Liver (tissue), 9 donors: Measurements from ENCODE around the gene M1AP. TPM values are rescaled to one million over a fixed set of nuclear protein-coding genes. Genes with fewer than 3 reads are reported as not detected.
"Not testable (repeated sequence)": the region's sequence is repeated elsewhere in the genome, so short reads cannot be mapped to it uniquely, and the experiment has no call there.

Experiments
- DNase-seq: peaks from one replicate; pipeline ENCODE4 v3.0.0-alpha.2; 2017; ENCODE audit warnings: low spot score
- H3K27ac ChIP-seq, 2 donors: one replicate each; pipeline ENCODE4 v1.7.0; 2013; ENCODE audit warnings: inconsistent platforms in 2 of 2, low read length in 2 of 2, control low read depth in 1 of 2, low read depth in 1 of 2, mild to moderate bottlenecking in 1 of 2
- H3K27me3 ChIP-seq, 4 donors: one replicate each; pipeline versions ENCODE4 v1.6.1 to v1.7.0; 2013; ENCODE audit warnings: low read length in 3 of 4, inconsistent platforms in 1 of 4, mild to moderate bottlenecking in 1 of 4, moderate library complexity in 1 of 4; ENCODE audit not compliant: control insufficient read depth in 4 of 4, insufficient read depth in 4 of 4
- H3K36me3 ChIP-seq, 4 donors: one replicate each; pipeline versions ENCODE4 v1.6.1 to v1.7.0; 2013; ENCODE audit warnings: low read length in 3 of 4, mild to moderate bottlenecking in 3 of 4, low read depth in 1 of 4, moderate library complexity in 1 of 4; ENCODE audit not compliant: control insufficient read depth in 4 of 4, insufficient read depth in 3 of 4
- H3K4me1 ChIP-seq, 4 donors: one replicate each; pipeline versions ENCODE4 v1.6.1 to v1.7.0; 2013; ENCODE audit warnings: low read length in 3 of 4, mild to moderate bottlenecking in 3 of 4, moderate library complexity in 1 of 4; ENCODE audit not compliant: control insufficient read depth in 4 of 4, insufficient read depth in 4 of 4
- H3K4me3 ChIP-seq, 3 donors: one replicate each; pipeline versions ENCODE4 v1.6.1 to v1.7.0; 2013; ENCODE audit warnings: low read length in 3 of 3, control low read depth in 1 of 3, low read depth in 1 of 3, mild to moderate bottlenecking in 1 of 3
- H3K9ac ChIP-seq, 2 donors: one replicate each; pipeline ENCODE4 v1.7.0; 2013; ENCODE audit warnings: low read length in 2 of 2, mild to moderate bottlenecking in 2 of 2, moderate library complexity in 2 of 2, control low read depth in 1 of 2, low read depth in 1 of 2
- H3K9me3 ChIP-seq, 4 donors: one replicate each; pipeline versions ENCODE4 v1.6.1 to v1.7.0; 2013; ENCODE audit warnings: low read length in 3 of 4; ENCODE audit not compliant: control insufficient read depth in 4 of 4
- EGR1 ChIP-seq, 2 donors: IDR thresholded peaks; 2 replicates each; pipeline ENCODE4 v1.6.1; 2016 to 2018; ENCODE audit warnings: antibody characterized with exemption in 2 of 2, low read depth in 2 of 2
- FOXA1 ChIP-seq: IDR thresholded peaks from 2 replicates; pipeline ENCODE4 v1.6.1; 2016; ENCODE audit warnings: antibody characterized with exemption
- FOXA2 ChIP-seq: IDR thresholded peaks from 2 replicates; pipeline ENCODE4 v1.6.1; 2016; ENCODE audit warnings: antibody characterized with exemption
- HNF4A ChIP-seq, 2 donors: conservative IDR thresholded peaks; 2 replicates each; pipeline ENCODE4 v1.6.1; 2016; ENCODE audit warnings: antibody characterized with exemption in 2 of 2, mild to moderate bottlenecking in 2 of 2
- HNF4G ChIP-seq: IDR thresholded peaks from 2 replicates; pipeline ENCODE4 v1.6.1; 2016; ENCODE audit warnings: antibody characterized with exemption
- JUND ChIP-seq, 2 donors: IDR thresholded peaks; 2 replicates each; pipeline ENCODE4 v1.6.1; 2016; ENCODE audit warnings: antibody characterized with exemption in 2 of 2
- NR2F2 ChIP-seq: IDR thresholded peaks from 2 replicates; pipeline ENCODE4 v1.6.1; 2016; ENCODE audit warnings: antibody characterized with exemption
- RAD21 ChIP-seq, 2 donors: IDR thresholded peaks; 2 replicates each; pipeline ENCODE4 v1.6.1; 2016; ENCODE audit warnings: antibody characterized with exemption in 2 of 2, mild to moderate bottlenecking in 2 of 2
- RXRA ChIP-seq, 2 donors: IDR thresholded peaks; 2 replicates each; pipeline ENCODE4 v1.6.1; 2017 to 2018; ENCODE audit warnings: antibody characterized with exemption in 2 of 2, mild to moderate bottlenecking in 1 of 2
- TAF1 ChIP-seq: conservative IDR thresholded peaks from 2 replicates; pipeline ENCODE4 v1.6.1; 2016; ENCODE audit warnings: antibody characterized with exemption, mild to moderate bottlenecking
- WGBS: extraction: QIAGEN DNeasy Blood & Tissue Kit; methylation state at CpG from one replicate; pipeline ENCODE4 v1.1.7; 2013; 5-methylcytosine and 5-hydroxymethylcytosine counted together
- polyA plus RNA-seq, 2 donors: library from polyadenylated mRNA; stranded (reverse) in 1 of 2; unstranded in 1 of 2; fragments of 200-250 nt in 1 of 2; fragments of >200 nt in 1 of 2; fragmentation: Nextera tagmentation in 1 of 2; extraction: Ambion mirVana in 1 of 2; gene quantifications; one replicate each; pipeline versions ENCODE4 v1.2.1 to v1.2.3, GENCODE V29; 2013 to 2015
- total RNA-seq, 2 donors: library from RNA; depleted of rRNA; stranded (reverse); fragments of >200 nt; gene quantifications; one replicate each; pipeline ENCODE4 v1.2.3, GENCODE V29; 2014
- TF ChIP-seq, protein P1 (sequence below): IDR thresholded peaks from 2 replicates; pipeline ENCODE4 v1.6.1; 2016; ENCODE audit warnings: antibody characterized with exemption
- TF ChIP-seq, protein P2 (sequence below): IDR thresholded peaks from 2 replicates; pipeline ENCODE4 v1.6.1; 2016; ENCODE audit warnings: antibody characterized with exemption
- TF ChIP-seq, protein P3 (sequence below): IDR thresholded peaks from 2 replicates; pipeline ENCODE4 v1.6.1; 2016; ENCODE audit warnings: antibody characterized with exemption, mild to moderate bottlenecking
- donor health status: healthy.
- donor health status: healthy.
- donor health status: healthy.
- donor health status: healthy.
- donor health status: healthy.

M1AP gene
- total and polyA plus RNA-seq, 4 donors: under 0.01 to 0.38 (median 0.08) TPM

DNA sequence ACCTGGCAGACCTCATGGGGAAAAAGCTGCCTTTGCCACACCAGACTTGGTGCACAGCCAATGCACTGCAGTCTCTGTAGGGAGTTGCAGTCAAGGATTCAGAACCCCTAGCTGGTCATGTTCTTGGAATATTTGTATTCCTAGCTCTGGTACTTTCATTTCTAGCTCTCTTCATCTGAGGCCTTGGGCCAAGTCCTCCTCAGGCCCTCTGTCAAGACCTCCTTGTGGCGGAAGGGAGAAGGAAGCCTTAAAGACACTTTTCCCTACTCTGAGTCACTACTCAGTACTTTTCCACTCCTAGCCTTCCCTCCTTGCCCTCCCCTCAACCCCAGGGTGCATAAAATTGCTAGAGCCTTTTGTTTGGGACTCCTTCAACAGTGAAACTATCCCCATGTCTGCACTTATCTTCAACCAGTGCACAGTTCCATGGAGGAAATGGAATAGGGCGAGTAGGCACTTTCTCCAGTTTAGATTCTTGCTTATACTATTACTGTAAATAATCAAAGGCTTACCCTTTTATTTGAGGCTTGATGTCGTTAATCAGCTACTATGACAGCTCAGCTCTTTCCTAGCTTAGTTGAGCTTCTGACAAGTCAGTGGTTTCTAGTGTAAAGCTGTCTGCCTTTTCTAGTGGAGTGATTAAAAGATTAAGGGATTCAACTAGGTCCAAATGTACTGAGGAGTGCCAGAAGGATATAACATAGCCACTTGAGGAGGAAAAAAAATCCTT, 15.8 kb downstream of the M1AP start:
- Histone ChIP-seq H3K9ac (no peak overlapping the region), H3K9me3 (no peaks in the 10 kb centered on the region), H3K27me3 (no peaks in the 10 kb centered on the region), H3K4me1 (no peaks in the 10 kb centered on the region), H3K4me3 (no peak overlapping the region), H3K36me3 (no peaks in the 10 kb centered on the region), H3K27ac (no peak overlapping the region)
- DNase-seq: no peak
- TF ChIP-seq RXRA (IDR thresholded peaks at IDR 0.05): no peak
- no peak for TF ChIP-seq TAF1
- TF ChIP-seq, protein P1, sequence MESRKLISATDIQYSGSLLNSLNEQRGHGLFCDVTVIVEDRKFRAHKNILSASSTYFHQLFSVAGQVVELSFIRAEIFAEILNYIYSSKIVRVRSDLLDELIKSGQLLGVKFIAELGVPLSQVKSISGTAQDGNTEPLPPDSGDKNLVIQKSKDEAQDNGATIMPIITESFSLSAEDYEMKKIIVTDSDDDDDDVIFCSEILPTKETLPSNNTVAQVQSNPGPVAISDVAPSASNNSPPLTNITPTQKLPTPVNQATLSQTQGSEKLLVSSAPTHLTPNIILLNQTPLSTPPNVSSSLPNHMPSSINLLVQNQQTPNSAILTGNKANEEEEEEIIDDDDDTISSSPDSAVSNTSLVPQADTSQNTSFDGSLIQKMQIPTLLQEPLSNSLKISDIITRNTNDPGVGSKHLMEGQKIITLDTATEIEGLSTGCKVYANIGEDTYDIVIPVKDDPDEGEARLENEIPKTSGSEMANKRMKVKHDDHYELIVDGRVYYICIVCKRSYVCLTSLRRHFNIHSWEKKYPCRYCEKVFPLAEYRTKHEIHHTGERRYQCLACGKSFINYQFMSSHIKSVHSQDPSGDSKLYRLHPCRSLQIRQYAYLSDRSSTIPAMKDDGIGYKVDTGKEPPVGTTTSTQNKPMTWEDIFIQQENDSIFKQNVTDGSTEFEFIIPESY: no peak
- TF ChIP-seq NR2F2: no peak
- TF ChIP-seq RAD21 (IDR thresholded peaks at IDR 0.05): no peak
- no peak for TF ChIP-seq JUND (IDR thresholded peaks at IDR 0.05)
- TF ChIP-seq FOXA1: no peak
- TF ChIP-seq EGR1 (IDR thresholded peaks at IDR 0.05; ENCODE audit: low read depth in 2 of 2): no peak
- TF ChIP-seq, protein P2, sequence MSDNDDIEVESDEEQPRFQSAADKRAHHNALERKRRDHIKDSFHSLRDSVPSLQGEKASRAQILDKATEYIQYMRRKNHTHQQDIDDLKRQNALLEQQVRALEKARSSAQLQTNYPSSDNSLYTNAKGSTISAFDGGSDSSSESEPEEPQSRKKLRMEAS: no peak
- TF ChIP-seq FOXA2: no peak
- no peak for TF ChIP-seq HNF4G
- no peak for TF ChIP-seq HNF4A (conservative IDR thresholded peaks at IDR 0.05)
- TF ChIP-seq, protein P3, sequence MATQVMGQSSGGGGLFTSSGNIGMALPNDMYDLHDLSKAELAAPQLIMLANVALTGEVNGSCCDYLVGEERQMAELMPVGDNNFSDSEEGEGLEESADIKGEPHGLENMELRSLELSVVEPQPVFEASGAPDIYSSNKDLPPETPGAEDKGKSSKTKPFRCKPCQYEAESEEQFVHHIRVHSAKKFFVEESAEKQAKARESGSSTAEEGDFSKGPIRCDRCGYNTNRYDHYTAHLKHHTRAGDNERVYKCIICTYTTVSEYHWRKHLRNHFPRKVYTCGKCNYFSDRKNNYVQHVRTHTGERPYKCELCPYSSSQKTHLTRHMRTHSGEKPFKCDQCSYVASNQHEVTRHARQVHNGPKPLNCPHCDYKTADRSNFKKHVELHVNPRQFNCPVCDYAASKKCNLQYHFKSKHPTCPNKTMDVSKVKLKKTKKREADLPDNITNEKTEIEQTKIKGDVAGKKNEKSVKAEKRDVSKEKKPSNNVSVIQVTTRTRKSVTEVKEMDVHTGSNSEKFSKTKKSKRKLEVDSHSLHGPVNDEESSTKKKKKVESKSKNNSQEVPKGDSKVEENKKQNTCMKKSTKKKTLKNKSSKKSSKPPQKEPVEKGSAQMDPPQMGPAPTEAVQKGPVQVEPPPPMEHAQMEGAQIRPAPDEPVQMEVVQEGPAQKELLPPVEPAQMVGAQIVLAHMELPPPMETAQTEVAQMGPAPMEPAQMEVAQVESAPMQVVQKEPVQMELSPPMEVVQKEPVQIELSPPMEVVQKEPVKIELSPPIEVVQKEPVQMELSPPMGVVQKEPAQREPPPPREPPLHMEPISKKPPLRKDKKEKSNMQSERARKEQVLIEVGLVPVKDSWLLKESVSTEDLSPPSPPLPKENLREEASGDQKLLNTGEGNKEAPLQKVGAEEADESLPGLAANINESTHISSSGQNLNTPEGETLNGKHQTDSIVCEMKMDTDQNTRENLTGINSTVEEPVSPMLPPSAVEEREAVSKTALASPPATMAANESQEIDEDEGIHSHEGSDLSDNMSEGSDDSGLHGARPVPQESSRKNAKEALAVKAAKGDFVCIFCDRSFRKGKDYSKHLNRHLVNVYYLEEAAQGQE: no peak
- whole genome bisulfite sequencing: 88% methylated on average over 3 of the region's 3 CpGs

DNA sequence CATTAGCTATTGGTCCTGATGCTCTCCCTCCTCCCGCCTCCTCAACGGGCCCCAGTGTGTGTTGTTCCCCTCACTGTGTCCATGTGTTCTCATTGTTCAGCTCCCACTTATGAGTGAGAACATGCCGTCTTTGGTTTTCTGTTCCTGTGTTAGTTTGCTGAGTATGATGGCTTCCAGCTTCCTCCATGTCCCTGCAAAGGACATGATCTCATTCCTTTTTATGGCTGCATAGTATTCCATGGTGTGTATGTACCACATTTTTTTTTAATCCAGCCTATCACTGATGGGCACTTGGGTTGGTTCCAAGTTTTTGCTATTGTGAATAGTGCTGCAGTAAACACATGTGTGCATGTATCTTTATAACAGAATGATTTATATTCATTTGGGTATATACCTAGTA, 17.7 kb downstream of the M1AP start:
- H3K27ac ChIP-seq, H3K27me3 ChIP-seq, DNase-seq, H3K36me3 ChIP-seq, H3K9ac ChIP-seq, H3K4me1 ChIP-seq, H3K4me3 ChIP-seq, H3K9me3 ChIP-seq: not testable (repeated sequence)
- WGBS: 94% methylated on average over 3 of the region's 3 CpGs
